ENCODE data around the gene IGFL2.
"Not testable (repeated sequence)": the region's sequence is repeated elsewhere in the genome, so short reads cannot be mapped to it uniquely, and the experiment has no call there.

Gene IGFL2

GRCh38 chr19:46142294-46142693 is 5.7 kb upstream of the IGFL2 start:
- DNase-seq (ENCODE audit: low spot score) = no peak

GRCh38 chr19:46144756-46145155 is 3.3 kb upstream of the IGFL2 start:
- no peak for DNase-seq (ENCODE audit: low spot score)

DNA sequence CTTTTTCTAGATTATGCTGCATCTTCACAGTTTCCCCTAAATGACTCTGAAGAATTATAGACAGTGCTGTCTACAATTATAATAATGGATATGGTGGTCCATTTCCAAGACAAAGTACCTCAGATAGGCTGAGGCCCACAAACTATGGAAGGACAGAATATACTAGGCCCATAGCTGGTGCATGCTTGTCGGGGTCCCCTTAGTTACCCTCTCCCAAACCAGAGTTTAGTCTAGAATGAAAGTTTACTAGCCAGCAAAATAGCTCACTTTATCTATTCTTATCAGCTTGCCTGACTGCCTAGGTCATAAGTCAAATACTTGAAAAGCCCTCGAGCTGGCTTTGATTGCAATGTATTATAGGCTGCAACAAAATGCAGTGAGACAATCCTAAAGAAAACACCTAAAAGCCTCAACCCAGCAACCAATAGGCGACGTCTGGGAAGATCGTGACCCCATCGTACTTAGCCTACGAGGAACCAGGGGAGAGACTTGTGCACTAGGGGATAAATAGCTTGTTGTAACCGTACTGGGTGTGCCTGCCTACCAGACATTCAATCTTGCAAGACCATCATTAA is 785 bp upstream of the IGFL2 start:
- DNase-seq (ENCODE audit: low spot score) = no peak

GRCh38 chr19:46150606-46151005 is 2.6 kb downstream of the IGFL2 start:
- DNase-seq (ENCODE audit: low spot score) = no peak

- no peak for DNase-seq (ENCODE audit: low spot score)
Observed at GRCh38 chr19:46155237-46155636, 7.2 kb downstream of the IGFL2 start.

GRCh38 chr19:46159418-46160232 is 11.6 kb downstream of the IGFL2 start:
- DNase-seq (ENCODE audit: low spot score) = no peak

- no peak for DNase-seq (ENCODE audit: low spot score)
Observed at GRCh38 chr19:46160233-46160775, 12.3 kb downstream of the IGFL2 start.

DNA sequence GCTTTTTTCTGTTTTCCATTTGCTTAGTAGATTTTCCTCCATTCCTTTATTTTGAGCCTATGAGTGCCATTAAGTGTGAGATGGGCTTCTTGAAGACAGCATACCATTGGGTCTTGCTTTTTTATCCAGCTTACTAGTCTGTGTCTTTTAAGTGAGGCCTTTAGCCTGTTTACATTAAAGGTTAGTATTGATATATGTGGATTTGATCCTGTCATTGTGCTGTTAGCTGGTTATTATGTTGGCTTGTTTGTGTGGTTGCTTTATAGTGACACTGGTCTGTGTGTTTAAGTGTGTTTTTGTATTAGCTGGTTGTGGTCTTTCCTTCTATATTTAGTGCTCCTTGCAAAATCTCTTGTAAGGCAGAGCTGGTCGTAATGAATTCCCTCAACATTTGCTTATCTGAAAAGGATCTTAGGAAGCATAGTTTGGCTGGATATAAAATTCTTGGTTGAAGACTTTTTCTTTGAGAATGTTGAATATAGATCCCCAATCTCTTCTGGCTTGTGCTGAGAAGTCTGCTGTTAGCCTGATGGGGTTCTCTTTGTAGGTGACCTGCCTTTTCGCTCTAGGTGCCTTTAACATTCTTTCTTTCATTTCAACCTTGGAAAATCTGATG is 13.7 kb downstream of the IGFL2 start:
- DNase-seq (ENCODE audit: low spot score) = not testable (repeated sequence)

DNA sequence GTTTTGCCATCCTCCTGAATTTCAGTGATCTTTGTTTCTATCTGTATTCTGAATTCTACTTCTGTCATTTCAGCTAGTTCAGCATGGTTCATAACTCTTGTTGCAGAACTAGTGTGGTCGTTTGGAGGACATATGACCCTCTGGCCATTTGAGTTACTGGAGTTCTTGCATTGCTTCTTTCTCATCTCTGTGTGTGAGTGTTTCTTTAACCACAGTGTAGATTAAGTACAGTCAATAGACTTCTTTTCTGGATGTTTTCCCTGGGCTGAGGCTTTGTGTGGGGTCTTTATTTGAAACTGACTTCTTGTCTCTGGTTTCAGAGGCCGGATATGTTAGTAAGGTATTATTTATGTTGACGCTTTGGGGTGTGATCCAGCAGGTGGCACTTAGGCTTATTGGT is 14.7 kb downstream of the IGFL2 start:
- DNase-seq (ENCODE audit: low spot score) = no peak

- no peak for DNase-seq (ENCODE audit: low spot score)
Observed at GRCh38 chr19:46173886-46174480, 25.9 kb downstream of the IGFL2 start.

- DNase-seq (ENCODE audit: low spot score) = no peak
Observed at GRCh38 chr19:46176116-46176860, 28.2 kb downstream of the IGFL2 start.

- no peak for DNase-seq (ENCODE audit: low spot score)
Observed at GRCh38 chr19:46179076-46179759, 31.2 kb downstream of the IGFL2 start.

DNA sequence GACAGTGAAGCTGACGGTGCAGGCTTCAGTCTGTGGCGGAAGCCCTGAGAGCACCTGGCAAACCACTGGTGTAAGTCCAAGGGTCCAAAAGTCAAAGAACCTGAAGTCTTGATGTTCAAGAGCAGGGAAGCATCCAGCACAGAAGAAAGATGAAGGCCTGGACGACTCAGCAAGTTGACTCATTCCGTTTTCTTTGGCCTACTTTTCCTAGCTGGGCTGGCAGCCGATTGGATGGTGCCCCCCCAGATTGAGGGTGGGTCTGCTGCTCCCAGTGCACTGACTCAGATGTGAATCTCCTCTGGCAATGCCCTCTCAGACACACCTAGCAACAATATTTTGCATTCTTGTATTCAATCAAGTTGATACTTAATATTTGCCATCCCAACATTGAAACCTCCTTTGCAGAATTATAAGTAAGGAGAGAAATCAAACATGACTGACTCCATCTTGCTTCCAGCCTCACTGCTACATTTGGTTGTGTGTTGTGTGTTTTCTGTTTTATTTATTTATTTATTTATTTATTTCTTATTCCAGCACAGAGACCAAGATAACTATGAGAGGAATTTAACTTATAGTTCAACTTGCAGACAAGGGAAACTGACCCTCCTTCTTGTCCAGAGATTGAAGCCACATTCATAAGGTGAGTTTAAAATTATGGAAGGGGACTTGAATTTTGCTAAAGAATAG is 32.8 kb downstream of the IGFL2 start:
- peak; percentile 50 for DNase-seq (ENCODE audit: low spot score)

GRCh38 chr19:46181388-46181779 is 33.3 kb downstream of the IGFL2 start:
- DNase-seq (ENCODE audit: low spot score) = no peak

GRCh38 chr19:46182476-46182875 is 34.4 kb downstream of the IGFL2 start:
- no peak for DNase-seq (ENCODE audit: low spot score)

DNA sequence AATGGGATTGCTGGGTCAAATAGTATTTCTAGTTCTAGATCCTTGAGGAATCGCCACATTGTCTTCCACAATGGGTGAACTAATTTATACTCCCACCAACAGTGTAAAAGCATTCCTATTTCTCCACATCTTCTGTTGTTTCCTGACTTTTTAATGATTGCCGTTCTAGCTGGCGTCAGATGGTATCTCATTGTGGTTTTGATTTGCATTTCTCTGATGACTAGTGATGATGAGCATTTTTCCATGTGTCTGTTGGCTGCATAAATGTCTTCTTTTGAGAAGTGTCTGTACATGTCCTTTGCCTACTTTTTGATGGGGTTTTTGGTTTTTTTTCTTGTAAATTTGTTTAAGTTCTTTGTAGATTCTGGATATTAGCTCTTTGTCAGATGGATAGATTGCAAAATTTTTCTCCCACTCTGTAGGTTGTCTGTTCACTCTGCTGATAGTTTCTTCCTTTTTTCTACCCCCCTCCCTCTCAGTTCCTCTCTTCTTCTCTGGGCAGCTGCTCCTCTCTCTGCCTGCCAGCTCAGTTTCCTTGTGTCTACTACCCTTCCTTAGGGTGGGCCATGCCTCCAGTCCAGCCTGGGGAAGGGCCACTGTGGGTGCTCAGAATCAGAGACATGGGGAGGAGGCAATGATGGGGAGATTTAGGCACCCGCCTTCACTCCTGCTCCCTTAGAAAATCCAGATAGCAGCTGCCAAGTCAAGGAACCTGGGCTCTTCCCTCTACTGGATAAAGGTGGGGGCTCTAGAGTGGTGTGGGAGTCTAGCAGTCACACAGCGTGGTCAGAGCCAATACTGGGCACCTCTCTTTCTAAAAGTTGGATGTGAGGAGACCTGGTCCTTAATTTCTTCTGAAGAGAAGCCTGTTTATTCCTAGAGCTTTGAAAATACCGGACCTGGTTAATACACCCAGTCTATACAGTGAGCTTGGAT is 37.0 kb downstream of the IGFL2 start:
- DNase-seq (ENCODE audit: low spot score) = peak; percentile 28

- DNase-seq (ENCODE audit: low spot score) = no peak
Observed at GRCh38 chr19:46186101-46186716, 38.2 kb downstream of the IGFL2 start.

GRCh38 chr19:46186717-46187101 is 38.7 kb downstream of the IGFL2 start:
- DNase-seq (ENCODE audit: low spot score) = no peak
